Vein endothelial cell (primary cell): ENCODE results near the gene ADCK2. TPM values are rescaled to one million over a fixed set of nuclear protein-coding genes. Genes with fewer than 3 reads are reported as not detected.

Experiments
- small RNA-seq: library from RNA; depleted of rRNA; stranded (forward); fragments of <200 nt; gene quantifications from one replicate; pipeline ENCODE3, GENCODE V24; 2012
- total RNA-seq: library from RNA; depleted of rRNA; stranded (reverse); fragments of >200 nt; gene quantifications from 2 replicates; pipeline ENCODE4 v1.2.3, GENCODE V29; 2012

ADCK2 gene, protein sequence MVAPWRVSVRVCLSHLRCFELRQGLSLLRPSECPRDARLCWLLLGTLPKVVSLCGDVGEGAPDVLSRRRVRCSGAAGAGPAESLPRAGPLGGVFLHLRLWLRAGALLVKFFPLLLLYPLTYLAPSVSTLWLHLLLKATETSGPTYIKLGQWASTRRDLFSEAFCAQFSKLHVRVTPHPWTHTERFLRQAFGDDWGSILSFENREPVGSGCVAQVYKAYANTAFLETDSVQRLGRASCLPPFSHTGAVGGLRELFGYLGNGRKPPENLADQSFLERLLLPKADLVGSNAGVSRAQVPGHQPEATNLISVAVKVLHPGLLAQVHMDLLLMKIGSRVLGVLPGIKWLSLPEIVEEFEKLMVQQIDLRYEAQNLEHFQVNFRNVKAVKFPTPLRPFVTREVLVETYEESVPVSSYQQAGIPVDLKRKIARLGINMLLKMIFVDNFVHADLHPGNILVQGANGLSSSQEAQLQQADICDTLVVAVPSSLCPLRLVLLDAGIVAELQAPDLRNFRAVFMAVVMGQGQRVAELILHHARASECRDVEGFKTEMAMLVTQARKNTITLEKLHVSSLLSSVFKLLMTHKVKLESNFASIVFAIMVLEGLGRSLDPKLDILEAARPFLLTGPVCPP
- total RNA-seq: 24.2 and 31.4 TPM in 2 replicates

DNA sequence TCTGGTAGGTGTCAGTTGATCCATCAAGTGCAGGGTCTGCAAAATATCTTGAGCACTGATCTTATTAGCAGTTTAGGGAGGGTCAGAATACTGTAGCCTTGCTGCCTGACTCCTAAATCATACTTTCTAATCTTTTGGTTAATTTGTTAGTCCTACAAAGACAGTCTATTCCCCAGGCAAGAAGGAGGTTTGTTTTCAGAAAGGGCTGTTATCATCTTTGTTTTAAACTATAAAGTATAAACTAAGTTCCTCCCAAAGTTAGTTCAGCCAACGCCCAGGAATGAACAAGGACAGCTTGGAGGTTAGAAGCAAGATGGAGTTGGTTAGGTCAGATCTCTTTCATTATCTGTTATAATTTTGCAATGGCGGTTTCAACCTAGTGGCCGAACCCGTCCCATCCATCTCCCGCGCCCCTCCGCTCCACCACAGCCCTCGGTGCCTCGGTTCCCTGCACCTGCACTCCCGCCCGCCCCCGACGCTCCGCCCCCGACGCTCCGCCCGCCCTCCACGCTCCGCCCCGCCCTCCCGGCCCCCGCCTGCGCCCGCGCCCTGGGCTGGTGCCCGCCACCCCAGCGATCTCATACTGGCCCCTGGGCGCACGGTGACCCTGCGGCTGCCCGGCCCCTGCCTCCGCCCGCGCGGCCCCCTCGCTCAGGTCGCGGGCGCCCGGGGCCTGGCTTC, at the start of gene ADCK2:
Gene ADCK2, plus strand, starts transcription at position 564 of the 681 bp plus-strand sequence. CDS start 386 bp downstream, outside the sequence.

DNA sequence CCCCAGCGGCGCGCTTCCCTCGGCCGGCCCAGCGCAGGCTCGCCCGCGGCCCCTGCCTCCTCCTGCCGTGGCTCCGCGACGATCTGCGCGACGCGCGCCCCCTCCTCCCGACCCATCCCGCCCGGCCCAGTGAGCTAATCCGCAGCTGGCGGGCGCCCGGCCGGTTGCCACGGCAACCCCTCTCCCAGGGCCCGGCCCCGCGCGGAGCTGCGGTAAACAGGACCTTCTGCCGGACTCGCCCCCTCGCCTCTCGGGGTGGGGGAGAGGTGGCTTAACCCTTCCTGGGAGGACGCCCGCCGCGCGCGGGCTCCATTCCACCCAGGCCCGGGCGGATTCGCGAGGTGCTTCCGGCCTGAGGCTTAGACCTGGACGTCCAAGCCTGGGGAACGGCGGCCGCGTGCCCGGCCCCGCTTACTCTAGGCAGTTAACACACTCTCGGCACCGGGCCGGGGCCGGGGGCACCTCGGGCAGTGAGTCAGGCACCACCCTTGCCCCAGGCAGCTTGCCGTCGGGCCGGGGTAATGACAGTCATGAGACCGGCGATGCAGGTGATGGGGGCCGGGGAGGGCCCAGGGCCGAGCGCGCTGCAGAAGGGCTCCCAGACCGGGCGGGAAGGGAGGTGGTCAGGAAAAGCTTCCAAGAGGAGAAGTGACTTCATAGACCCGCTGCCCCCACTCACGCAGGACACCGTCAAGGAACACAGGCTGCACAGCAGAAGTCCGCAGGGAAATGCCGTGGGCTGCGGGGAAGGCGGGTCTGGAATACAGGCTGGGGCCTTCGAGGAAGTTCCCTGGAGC, 31.8 kb upstream of the ADCK2 start, which contains the start of gene DENND2A:
Gene DENND2A, minus strand, starts transcription at position 87 of the 797 bp plus-strand sequence. CDS start 38,416 bp downstream, outside the sequence.

DNA sequence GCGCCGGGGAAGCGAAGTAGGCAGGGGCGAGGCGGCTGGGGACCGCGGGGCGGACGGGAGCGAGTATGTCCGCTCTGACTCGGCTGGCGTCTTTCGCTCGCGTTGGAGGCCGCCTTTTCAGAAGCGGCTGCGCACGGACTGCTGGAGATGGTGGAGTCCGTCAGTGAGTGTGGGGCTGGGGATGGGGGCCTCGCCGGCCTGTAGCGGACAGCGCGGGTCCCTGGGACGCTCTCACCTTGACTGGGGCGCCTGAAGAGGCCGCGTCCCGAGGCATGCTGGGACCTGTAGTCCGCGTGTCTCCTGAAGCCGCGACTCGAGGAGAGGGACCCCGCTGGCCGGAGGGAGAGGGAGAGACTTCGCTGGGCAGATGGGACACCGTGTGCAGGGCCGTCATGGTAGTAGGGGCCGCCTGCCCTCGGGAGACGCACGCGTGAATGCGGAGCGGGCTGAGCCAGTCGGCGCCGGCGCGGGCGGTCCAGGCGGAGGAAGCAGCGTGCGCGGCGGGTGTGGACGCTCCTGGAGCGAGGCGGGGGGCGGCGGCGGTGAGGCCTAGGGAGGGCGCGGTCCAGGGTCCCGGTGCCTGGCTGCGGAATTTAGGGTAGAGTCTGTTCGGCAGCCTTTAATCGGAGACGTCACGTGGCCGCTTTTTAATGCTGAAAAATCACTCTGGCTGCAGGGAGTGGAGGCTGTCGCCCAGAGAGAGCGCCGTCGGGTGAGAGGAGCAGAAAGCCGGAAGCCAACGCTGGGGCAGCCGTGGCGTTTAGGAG, 24.1 kb downstream of the ADCK2 start, which contains the start of gene NDUFB2:
Gene NDUFB2, plus strand, starts transcription at position 29 of the 767 bp plus-strand sequence. Its CDS starts 37 bp downstream, at position 66.

Small RNAs within 50 kb of the gene (small RNA-seq; reads per million reads assigned to genes)
- not detected for gene RN7SL771P

Other genes with a start within 250 kb of the ADCK2 start
- 36.6 and 41.5 TPM in 2 replicates for gene MKRN1, start 193.4 kb upstream of the ADCK2 start, total RNA-seq
- under 0.01 and 0.19 TPM in 2 replicates for gene DENND2A, start 32.1 kb upstream of the ADCK2 start, total RNA-seq
- 97.0 and 173 TPM in 2 replicates for gene NDUFB2, start 23.8 kb downstream of the ADCK2 start, total RNA-seq